ENCODE results near the gene CCIN. TPM values are rescaled to one million over a fixed set of nuclear protein-coding genes. Genes with fewer than 3 reads are reported as not detected.

The CCIN gene
- total RNA-seq, 1 experiment from 2014 or later = 0.20 TPM

DNA sequence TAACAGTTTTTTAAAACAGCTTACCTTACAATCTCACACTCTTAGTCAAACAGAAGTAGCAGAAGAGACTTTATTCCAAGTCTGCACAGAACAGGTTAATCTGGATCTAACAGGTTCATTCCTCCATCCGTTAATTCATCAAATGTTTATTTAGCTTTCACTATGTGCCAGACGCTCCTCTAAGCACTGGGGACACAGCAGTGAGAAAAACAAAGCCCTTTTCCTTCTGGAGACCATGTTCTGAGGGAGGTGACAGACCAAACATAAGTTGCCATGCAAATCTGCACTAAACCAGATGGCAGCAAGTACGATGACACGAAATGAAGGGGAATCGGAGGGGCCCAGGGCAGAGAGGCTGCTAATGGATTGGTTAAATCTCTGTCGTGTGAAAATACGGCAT, 49.7 kb upstream of the CCIN start:
- TF ChIP-seq POLR2AphosphoS5 (IDR thresholded peaks at IDR 0.05; ENCODE audit: low read depth, low read length) (no peak), ZBTB33 (IDR thresholded peaks at IDR 0.05; ENCODE audit: extremely low read depth, insufficient replicate concordance, low read length) (no peak), CEBPB (IDR thresholded peaks at IDR 0.05; ENCODE audit: low read depth) (no peak), YY1 (IDR thresholded peaks at IDR 0.05; ENCODE audit: extremely low read depth, insufficient replicate concordance, low read depth, low read length) (no peak), TCF7L2 (IDR thresholded peaks at IDR 0.05; ENCODE audit: borderline replicate concordance, extremely low read depth, insufficient read depth, insufficient read length) (no peak), FOSL1 (IDR thresholded peaks at IDR 0.05; ENCODE audit: low read depth) (no peak), CBX3 (IDR thresholded peaks at IDR 0.05; ENCODE audit: low read depth) (no peak)
- TF ChIP-seq, protein P1, sequence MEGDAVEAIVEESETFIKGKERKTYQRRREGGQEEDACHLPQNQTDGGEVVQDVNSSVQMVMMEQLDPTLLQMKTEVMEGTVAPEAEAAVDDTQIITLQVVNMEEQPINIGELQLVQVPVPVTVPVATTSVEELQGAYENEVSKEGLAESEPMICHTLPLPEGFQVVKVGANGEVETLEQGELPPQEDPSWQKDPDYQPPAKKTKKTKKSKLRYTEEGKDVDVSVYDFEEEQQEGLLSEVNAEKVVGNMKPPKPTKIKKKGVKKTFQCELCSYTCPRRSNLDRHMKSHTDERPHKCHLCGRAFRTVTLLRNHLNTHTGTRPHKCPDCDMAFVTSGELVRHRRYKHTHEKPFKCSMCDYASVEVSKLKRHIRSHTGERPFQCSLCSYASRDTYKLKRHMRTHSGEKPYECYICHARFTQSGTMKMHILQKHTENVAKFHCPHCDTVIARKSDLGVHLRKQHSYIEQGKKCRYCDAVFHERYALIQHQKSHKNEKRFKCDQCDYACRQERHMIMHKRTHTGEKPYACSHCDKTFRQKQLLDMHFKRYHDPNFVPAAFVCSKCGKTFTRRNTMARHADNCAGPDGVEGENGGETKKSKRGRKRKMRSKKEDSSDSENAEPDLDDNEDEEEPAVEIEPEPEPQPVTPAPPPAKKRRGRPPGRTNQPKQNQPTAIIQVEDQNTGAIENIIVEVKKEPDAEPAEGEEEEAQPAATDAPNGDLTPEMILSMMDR (IDR thresholded peaks at IDR 0.05 in 2 of 3, conservative IDR thresholded peaks at IDR 0.05 in 1 of 3; ENCODE audit: borderline replicate concordance in 1 of 3, insufficient read depth in 1 of 3, low read depth in 2 of 3, low read length in 2 of 3) = no peak
- H2AFZ ChIP-seq (ENCODE audit: low read depth, low read length, poor library complexity, severe bottlenecking) = no peak overlapping the region
- no peaks in the 10 kb centered on the region for H3K36me3 ChIP-seq (ENCODE audit: control insufficient read depth in 1 of 2, insufficient read depth in 2 of 2, low read length in 2 of 2)
- no peak for DNase-seq (ENCODE audit: low read depth, low spot score)
- ATAC-seq = no peak
- H3K4me3 ChIP-seq (replicated peaks in 1 of 2; ENCODE audit: low read depth in 1 of 2, low read length in 2 of 2) = no peak overlapping the region
- no peaks in the 10 kb centered on the region for H4K20me1 ChIP-seq (ENCODE audit: insufficient read depth)
- CTCF ChIA-PET = interaction anchor here (1.4 kb wide), 1 partner anchor 17 kb away, joined by 3 read pairs; no protein-coding TSS in a partner anchor
- no peaks in the 10 kb centered on the region for H3K9me3 ChIP-seq (ENCODE audit: control insufficient read depth in 1 of 2, insufficient read depth in 1 of 2, low read depth in 1 of 2, low read length in 2 of 2)
- no peaks in the 10 kb centered on the region for H3K4me1 ChIP-seq (ENCODE audit: control insufficient read depth in 1 of 2, insufficient read depth in 2 of 2, low read length in 2 of 2)
- no peak overlapping the region for H3K9ac ChIP-seq (ENCODE audit: low read length)
- intact Hi-C loops (cut with micrococcal nuclease) = no loop called here
- POLR2A ChIA-PET = no interaction called here
- no peaks in the 10 kb centered on the region for H3K79me2 ChIP-seq (ENCODE audit: insufficient read depth, low read length)
- no peaks in the 10 kb centered on the region for H3K27me3 ChIP-seq (ENCODE audit: insufficient read depth, low read length)
- H3K4me2 ChIP-seq (ENCODE audit: low read length) = no peak overlapping the region
- no TSS peak for BruUV-seq (replicated peaks)
- RAD21 ChIA-PET (ENCODE audit: low non-redundant PET in 1 of 2, low total read pairs in 2 of 2, uncharacterized antibody in 2 of 2, unreplicated experiment in 2 of 2) = no interaction called here
- H3K9me2 ChIP-seq (ENCODE audit: insufficient read depth) = no peaks in the 10 kb centered on the region
- H3K27ac ChIP-seq (ENCODE audit: low read depth, low read length) = no peak overlapping the region

All from HCT116 (cell line).